Esophagus muscularis mucosa (tissue), 4 donors: ENCODE measurements around the gene MED25.

Experiments
- EP300 ChIP-seq: sonication (generic); formaldehyde crosslinking; IDR thresholded peaks from one replicate; pipeline ENCODE4 v1.6.1; 2017; ENCODE audit warnings: antibody characterized with exemption
- POLR2A ChIP-seq: fragments of 450-650 bp; IDR thresholded peaks from one replicate; pipeline ENCODE4 v1.6.1; 2017; ENCODE audit warnings: antibody characterized with exemption, moderate library complexity, mild to moderate bottlenecking, low read depth
- POLR2AphosphoS5 ChIP-seq, 2 donors: sonication (generic); formaldehyde crosslinking; IDR thresholded peaks; one replicate each; pipeline ENCODE4 v1.6.1; 2017; ENCODE audit warnings: antibody characterized with exemption in 2 of 2
- TF ChIP-seq, protein P1 (sequence below), 3 experiments: fragments of 200-600 bp in 2 of 3; fragments of 450-650 bp in 1 of 3; sonication (generic) in 2 of 3; IDR thresholded peaks; one replicate each; pipeline ENCODE4 v1.5.1; 2017 to 2019; ENCODE audit warnings: antibody characterized with exemption in 3 of 3, mild to moderate bottlenecking in 2 of 3, moderate library complexity in 1 of 3

- TF ChIP-seq EP300 (no peak), POLR2A (no peak), POLR2AphosphoS5 (IDR thresholded peaks at IDR 0.05) (no peak)
- TF ChIP-seq, protein P1, sequence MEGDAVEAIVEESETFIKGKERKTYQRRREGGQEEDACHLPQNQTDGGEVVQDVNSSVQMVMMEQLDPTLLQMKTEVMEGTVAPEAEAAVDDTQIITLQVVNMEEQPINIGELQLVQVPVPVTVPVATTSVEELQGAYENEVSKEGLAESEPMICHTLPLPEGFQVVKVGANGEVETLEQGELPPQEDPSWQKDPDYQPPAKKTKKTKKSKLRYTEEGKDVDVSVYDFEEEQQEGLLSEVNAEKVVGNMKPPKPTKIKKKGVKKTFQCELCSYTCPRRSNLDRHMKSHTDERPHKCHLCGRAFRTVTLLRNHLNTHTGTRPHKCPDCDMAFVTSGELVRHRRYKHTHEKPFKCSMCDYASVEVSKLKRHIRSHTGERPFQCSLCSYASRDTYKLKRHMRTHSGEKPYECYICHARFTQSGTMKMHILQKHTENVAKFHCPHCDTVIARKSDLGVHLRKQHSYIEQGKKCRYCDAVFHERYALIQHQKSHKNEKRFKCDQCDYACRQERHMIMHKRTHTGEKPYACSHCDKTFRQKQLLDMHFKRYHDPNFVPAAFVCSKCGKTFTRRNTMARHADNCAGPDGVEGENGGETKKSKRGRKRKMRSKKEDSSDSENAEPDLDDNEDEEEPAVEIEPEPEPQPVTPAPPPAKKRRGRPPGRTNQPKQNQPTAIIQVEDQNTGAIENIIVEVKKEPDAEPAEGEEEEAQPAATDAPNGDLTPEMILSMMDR (IDR thresholded peaks at IDR 0.05): no peak
These were observed 24.6 kb upstream of the MED25 start for GRCh38 chr19:49793561-49793840.
